ENCODE measurements around the gene CNIH4. TPM values are rescaled to one million over a fixed set of nuclear protein-coding genes. Genes with fewer than 3 reads are reported as not detected.

Gene CNIH4
- total and polyA plus RNA-seq, 4 donors = 27.8 to 146 (median 113) TPM

GRCh38 chr1:224377676-224378006 is 21.0 kb downstream of the CNIH4 start:
- Histone ChIP-seq H3K27me3 (ENCODE audit: control insufficient read depth in 3 of 3, insufficient read depth in 3 of 3, low read length in 2 of 3) (no peaks in the 10 kb centered on the region), H3K9me3 (ENCODE audit: control insufficient read depth in 4 of 4, insufficient read depth in 3 of 4, low read length in 3 of 4) (no peaks in the 10 kb centered on the region), H3K9ac (ENCODE audit: insufficient read depth in 1 of 2, low read length in 2 of 2) (no peak overlapping the region), H3K36me3 (ENCODE audit: control insufficient read depth in 4 of 4, insufficient read depth in 4 of 4, low read length in 4 of 4) (peaks cover 11 to 26% (median 20%) of the 10 kb centered on the region in 4 donors), H3K4me3 (no peak overlapping the region), H3K4me1 (ENCODE audit: control insufficient read depth in 5 of 5, insufficient read depth in 5 of 5, low read length in 5 of 5) (no peaks in the 10 kb centered on the region), H3K27ac (ENCODE audit: low read depth in 1 of 2, low read length in 1 of 2) (no peak overlapping the region)
- no peak for ATAC-seq (ENCODE audit: insufficient read depth, low FRiP score)
- WGBS, 2 donors = 90 to 93% methylated on average over 2 of the region's 2 CpGs
- no peak for TF ChIP-seq CTCF (IDR thresholded peaks at IDR 0.05; ENCODE audit: control extremely low read depth, extremely low read depth)
- no peak for DNase-seq

DNA sequence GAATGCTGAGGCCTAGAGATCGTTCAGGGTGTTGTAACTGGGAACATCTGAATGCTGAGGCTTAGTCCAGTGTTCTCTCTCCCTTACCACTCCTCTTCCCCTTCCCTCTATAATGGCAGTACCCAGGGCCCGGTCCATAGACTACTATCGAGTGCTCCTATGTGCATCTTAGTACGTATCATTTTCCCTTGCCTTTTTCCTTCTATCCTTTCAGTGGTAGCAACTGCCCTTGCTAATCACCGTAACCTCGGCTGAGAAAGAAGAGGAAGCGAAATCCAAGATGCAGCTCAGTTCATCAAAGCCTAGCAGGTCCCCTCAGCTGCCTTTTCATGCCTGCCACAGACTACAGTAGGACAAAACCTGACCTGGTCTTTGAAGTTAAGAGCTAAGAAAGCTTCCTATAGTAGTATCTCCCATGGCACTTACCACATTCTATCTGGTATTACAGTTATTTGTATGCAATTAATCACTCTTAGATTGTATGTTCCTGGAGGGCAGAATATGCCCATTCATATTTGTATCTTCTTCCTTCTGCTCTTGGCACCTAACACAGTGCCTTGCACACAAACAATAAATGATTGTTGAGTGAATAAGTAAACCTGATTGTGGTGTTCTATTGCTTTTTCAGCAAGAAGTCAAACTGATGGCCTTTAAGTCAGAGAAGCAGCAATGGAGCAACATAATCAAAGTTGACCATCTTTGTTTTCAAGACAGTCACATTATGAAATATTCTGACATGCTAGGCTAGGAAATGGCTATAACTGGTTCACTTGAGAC is 22.4 kb downstream of the CNIH4 start:
- TF ChIP-seq CTCF (IDR thresholded peaks at IDR 0.05; ENCODE audit: control extremely low read depth, extremely low read depth) = no peak
- WGBS, 2 donors = 43 to 68% methylated on average over 7 of the region's 7 CpGs
- Histone ChIP-seq H3K27ac (ENCODE audit: low read depth in 1 of 2, low read length in 1 of 2) (peak overlapping the region in 1 of 2 donors; percentile 4), H3K9me3 (ENCODE audit: control insufficient read depth in 4 of 4, insufficient read depth in 3 of 4, low read length in 3 of 4) (no peaks in the 10 kb centered on the region), H3K9ac (ENCODE audit: insufficient read depth in 1 of 2, low read length in 2 of 2) (no peak overlapping the region), H3K27me3 (ENCODE audit: control insufficient read depth in 3 of 3, insufficient read depth in 3 of 3, low read length in 2 of 3) (no peaks in the 10 kb centered on the region), H3K36me3 (ENCODE audit: control insufficient read depth in 4 of 4, insufficient read depth in 4 of 4, low read length in 4 of 4) (peaks cover 10 to 22% (median 17%) of the 10 kb centered on the region in 4 donors), H3K4me3 (no peak overlapping the region), H3K4me1 (ENCODE audit: control insufficient read depth in 5 of 5, insufficient read depth in 5 of 5, low read length in 5 of 5) (peaks cover 0 to 2% (median 0%) of the 10 kb centered on the region in 5 donors)
- no peak for DNase-seq
- no peak for ATAC-seq (ENCODE audit: insufficient read depth, low FRiP score)

DNA sequence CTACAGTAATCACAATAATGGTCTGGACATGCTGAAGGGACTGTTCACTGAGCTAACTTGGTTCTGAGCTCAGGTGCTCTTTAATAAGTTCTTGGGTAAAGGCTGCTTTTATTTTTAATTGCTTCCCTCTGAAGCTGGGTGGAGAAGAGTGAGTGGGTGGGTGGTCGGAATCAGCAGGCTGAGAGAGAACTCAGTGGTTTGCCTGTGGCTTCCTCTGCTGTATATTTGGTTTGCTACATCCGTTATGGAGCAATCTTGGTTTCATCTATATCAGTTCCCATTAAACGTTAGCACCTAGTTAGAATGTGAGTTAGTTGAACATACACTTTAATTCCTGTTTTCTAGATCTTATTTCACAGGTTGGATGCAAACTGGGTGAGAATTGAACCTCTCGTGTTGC is 23.3 kb downstream of the CNIH4 start:
- ATAC-seq (ENCODE audit: insufficient read depth, low FRiP score) (no peak), DNase-seq (no peak)
- no peak for TF ChIP-seq CTCF (IDR thresholded peaks at IDR 0.05; ENCODE audit: control extremely low read depth, extremely low read depth)
- no peak overlapping the region for H3K27ac ChIP-seq (ENCODE audit: low read depth in 1 of 2, low read length in 1 of 2)
- no peak overlapping the region for H3K9ac ChIP-seq (ENCODE audit: insufficient read depth in 1 of 2, low read length in 2 of 2)
- no peak overlapping the region for H3K4me3 ChIP-seq
- no peaks in the 10 kb centered on the region for H3K9me3 ChIP-seq (ENCODE audit: control insufficient read depth in 4 of 4, insufficient read depth in 3 of 4, low read length in 3 of 4)
- H3K36me3 ChIP-seq (ENCODE audit: control insufficient read depth in 4 of 4, insufficient read depth in 4 of 4, low read length in 4 of 4) = peaks cover 7 to 22% (median 15%) of the 10 kb centered on the region in 4 donors
- H3K27me3 ChIP-seq (ENCODE audit: control insufficient read depth in 3 of 3, insufficient read depth in 3 of 3, low read length in 2 of 3) = no peaks in the 10 kb centered on the region
- WGBS, 2 donors = 35 to 54% methylated on average over 4 of the region's 4 CpGs
- peaks cover 0 to 2% (median 0%) of the 10 kb centered on the region in 5 donors for H3K4me1 ChIP-seq (ENCODE audit: control insufficient read depth in 5 of 5, insufficient read depth in 5 of 5, low read length in 5 of 5)

Measured in lung (tissue), 12 donors.